ENCODE measurements around the gene RTTN. TPM values are rescaled to one million over a fixed set of nuclear protein-coding genes. Genes with fewer than 3 reads are reported as not detected.

Gene RTTN
- total RNA-seq, 1 experiment from 2014 or later = 64.7 TPM

DNA sequence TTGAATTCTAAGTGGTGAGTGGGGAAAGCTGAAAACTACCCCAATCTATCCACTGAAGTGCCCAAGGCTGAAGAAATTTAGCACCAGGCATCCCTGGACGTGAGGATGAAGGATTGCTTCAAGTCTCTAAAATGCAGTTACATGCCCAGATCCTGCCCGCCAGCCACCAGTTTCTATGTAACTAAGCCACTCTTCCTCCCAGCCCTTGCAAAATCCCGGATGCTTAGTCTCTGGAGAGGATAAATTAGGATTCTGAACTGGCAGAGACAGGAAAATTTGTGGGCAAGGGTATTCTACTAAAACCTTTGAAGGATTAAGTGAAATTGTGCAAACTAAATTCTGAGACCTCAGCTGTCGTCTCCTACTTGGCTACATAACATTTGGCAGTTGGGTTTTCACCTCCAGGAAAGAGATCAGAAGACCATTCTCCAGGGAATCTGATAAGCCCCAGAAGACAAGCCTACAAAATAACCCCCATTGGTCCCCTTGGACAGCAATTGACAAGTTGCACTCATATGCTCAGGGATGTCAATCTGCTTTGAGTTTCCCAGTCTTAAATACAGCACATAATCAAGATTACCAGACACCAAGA, 163.9 kb downstream of the RTTN start:
- CTCF ChIA-PET = no interaction called here
- Mint-ChIP-seq H3K4me3 (ENCODE audit: unreplicated experiment) (no peak overlapping the region), H3K4me1 (ENCODE audit: insufficient read depth, unreplicated experiment) (peaks cover 56% of the 10 kb centered on the region), H3K9me3 (ENCODE audit: unreplicated experiment) (no peaks in the 10 kb centered on the region), H3K27ac (ENCODE audit: low read depth, unreplicated experiment) (no peak overlapping the region), H3K36me3 (ENCODE audit: insufficient read depth, unreplicated experiment) (peaks cover 5% of the 10 kb centered on the region), H3K27me3 (ENCODE audit: insufficient read depth, unreplicated experiment) (no peaks in the 10 kb centered on the region)
- BruUV-seq (replicated peaks) = no TSS peak
- POLR2A ChIA-PET = interaction anchor here (0.8 kb wide), 1 partner anchor 165 kb away, joined by 3 read pairs; no protein-coding TSS in a partner anchor
- DNase-seq (ENCODE audit: unreplicated experiment) = no peak
- intact Hi-C loops (cut with micrococcal nuclease) = no loop called here
- TF ChIP-seq, protein P1, sequence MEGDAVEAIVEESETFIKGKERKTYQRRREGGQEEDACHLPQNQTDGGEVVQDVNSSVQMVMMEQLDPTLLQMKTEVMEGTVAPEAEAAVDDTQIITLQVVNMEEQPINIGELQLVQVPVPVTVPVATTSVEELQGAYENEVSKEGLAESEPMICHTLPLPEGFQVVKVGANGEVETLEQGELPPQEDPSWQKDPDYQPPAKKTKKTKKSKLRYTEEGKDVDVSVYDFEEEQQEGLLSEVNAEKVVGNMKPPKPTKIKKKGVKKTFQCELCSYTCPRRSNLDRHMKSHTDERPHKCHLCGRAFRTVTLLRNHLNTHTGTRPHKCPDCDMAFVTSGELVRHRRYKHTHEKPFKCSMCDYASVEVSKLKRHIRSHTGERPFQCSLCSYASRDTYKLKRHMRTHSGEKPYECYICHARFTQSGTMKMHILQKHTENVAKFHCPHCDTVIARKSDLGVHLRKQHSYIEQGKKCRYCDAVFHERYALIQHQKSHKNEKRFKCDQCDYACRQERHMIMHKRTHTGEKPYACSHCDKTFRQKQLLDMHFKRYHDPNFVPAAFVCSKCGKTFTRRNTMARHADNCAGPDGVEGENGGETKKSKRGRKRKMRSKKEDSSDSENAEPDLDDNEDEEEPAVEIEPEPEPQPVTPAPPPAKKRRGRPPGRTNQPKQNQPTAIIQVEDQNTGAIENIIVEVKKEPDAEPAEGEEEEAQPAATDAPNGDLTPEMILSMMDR (IDR thresholded peaks at IDR 0.05; ENCODE audit: unreplicated experiment) = no peak

DNA sequence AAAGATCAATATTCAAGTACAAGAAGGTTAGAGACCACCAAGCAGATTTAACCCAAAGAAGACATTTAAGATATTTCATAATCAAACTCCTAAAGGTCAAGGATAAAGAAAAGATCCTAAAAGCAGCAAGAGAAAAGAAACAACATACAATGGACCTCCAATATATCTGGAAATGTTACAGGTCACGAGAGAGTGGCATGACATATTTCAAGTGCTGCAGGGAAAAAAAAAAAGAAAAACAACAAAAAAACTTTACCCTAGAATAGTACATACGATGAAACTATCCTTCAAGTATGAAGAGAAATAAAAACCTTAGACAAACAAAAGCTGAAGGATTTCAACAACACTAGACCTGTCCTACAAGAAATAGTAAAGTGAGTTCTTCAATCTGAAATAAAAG, 166.3 kb downstream of the RTTN start:
- Mint-ChIP-seq H3K4me1 (ENCODE audit: insufficient read depth, unreplicated experiment) (peaks cover 48% of the 10 kb centered on the region), H3K27me3 (ENCODE audit: insufficient read depth, unreplicated experiment) (no peaks in the 10 kb centered on the region), H3K9me3 (ENCODE audit: unreplicated experiment) (no peaks in the 10 kb centered on the region), H3K36me3 (ENCODE audit: insufficient read depth, unreplicated experiment) (peaks cover 9% of the 10 kb centered on the region), H3K4me3 (ENCODE audit: unreplicated experiment) (no peak overlapping the region), H3K27ac (ENCODE audit: low read depth, unreplicated experiment) (no peak overlapping the region)
- TF ChIP-seq, protein P1 (IDR thresholded peaks at IDR 0.05; ENCODE audit: unreplicated experiment) = no peak
- no TSS peak for BruUV-seq (replicated peaks)
- no peak for DNase-seq (ENCODE audit: unreplicated experiment)
- POLR2A ChIA-PET = no interaction called here
- intact Hi-C loops (cut with micrococcal nuclease) = no loop called here
- CTCF ChIA-PET = no interaction called here

- Mint-ChIP-seq H3K4me3 (ENCODE audit: unreplicated experiment) (peak overlapping the region; percentile 11), H3K27ac (ENCODE audit: low read depth, unreplicated experiment) (peak overlapping the region; percentile 94), H3K4me1 (ENCODE audit: insufficient read depth, unreplicated experiment) (peaks cover 58% of the 10 kb centered on the region), H3K36me3 (ENCODE audit: insufficient read depth, unreplicated experiment) (peaks cover 9% of the 10 kb centered on the region), H3K27me3 (ENCODE audit: insufficient read depth, unreplicated experiment) (no peaks in the 10 kb centered on the region), H3K9me3 (ENCODE audit: unreplicated experiment) (peaks cover 9% of the 10 kb centered on the region)
- BruUV-seq (replicated peaks) = no TSS peak
- intact Hi-C loops (cut with micrococcal nuclease) = no loop called here
- TF ChIP-seq, protein P1 (IDR thresholded peaks at IDR 0.05; ENCODE audit: unreplicated experiment) = no peak
- DNase-seq (ENCODE audit: unreplicated experiment) = peak; percentile 9
- ChIA-PET CTCF (interaction anchor here (1.1 kb wide), 1 partner anchor 11 kb away, joined by 3 read pairs; no protein-coding TSS in a partner anchor), POLR2A (no interaction called here)
Measured at GRCh38 chr18:70037431-70038061, 167.9 kb downstream of the RTTN start.

DNA sequence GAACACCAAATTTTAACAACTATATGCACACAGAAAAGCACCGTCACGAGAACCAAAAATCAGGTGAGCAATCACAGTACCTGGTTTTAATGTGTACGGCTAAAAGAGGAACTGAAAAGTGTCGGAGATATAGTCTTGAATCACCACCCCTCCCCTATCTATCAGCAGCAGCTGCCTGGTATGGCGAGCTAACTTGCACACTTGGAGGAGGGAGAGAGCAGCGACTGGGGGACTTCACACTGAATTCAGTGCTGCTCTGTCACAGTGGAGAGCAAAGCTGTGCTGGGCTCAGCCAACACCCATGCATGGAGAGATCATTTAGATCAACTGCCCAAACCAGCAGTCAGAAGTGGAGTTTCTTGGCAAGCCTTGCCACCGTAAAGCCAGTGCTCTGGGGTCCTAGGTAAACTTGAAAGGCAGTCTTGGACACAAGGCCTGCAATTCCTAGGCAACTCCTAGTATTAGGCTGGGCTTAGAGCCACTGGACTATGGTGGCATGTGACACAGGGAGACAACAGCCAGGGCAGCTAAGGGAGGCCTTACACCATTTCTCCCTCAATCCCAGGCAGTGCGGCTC, 168.6 kb downstream of the RTTN start:
- H3K4me1 Mint-ChIP-seq (ENCODE audit: insufficient read depth, unreplicated experiment) = peaks cover 55% of the 10 kb centered on the region
- H3K27me3 Mint-ChIP-seq (ENCODE audit: insufficient read depth, unreplicated experiment) = no peaks in the 10 kb centered on the region
- BruUV-seq (replicated peaks) = no TSS peak
- intact Hi-C loops (cut with micrococcal nuclease) = no loop called here
- H3K27ac Mint-ChIP-seq (ENCODE audit: low read depth, unreplicated experiment) = peak overlapping the region; percentile 94
- CTCF ChIA-PET = interaction anchor here (1.1 kb wide), 1 partner anchor 11 kb away, joined by 3 read pairs; no protein-coding TSS in a partner anchor
- POLR2A ChIA-PET = no interaction called here
- H3K36me3 Mint-ChIP-seq (ENCODE audit: insufficient read depth, unreplicated experiment) = peaks cover 9% of the 10 kb centered on the region
- DNase-seq (ENCODE audit: unreplicated experiment) = no peak
- H3K4me3 Mint-ChIP-seq (ENCODE audit: unreplicated experiment) = no peak overlapping the region
- H3K9me3 Mint-ChIP-seq (ENCODE audit: unreplicated experiment) = peaks cover 9% of the 10 kb centered on the region
- TF ChIP-seq, protein P1 (IDR thresholded peaks at IDR 0.05; ENCODE audit: unreplicated experiment) = no peak
